GM12872 (cell line): ENCODE measurements around the gene ARSJ.

ENCODE experiments used
- CTCF ChIP-seq: IDR thresholded peaks from 3 replicates; pipeline ENCODE4 v1.5.1; 2011; ENCODE audit warnings: low read depth, mild to moderate bottlenecking, low read length, moderate library complexity; ENCODE audit not compliant: insufficient read depth

ARSJ gene

GRCh38 chr4:113943085-113943484 lies 36.4 kb downstream of the ARSJ start:
- TF ChIP-seq CTCF = no peak

- TF ChIP-seq CTCF = no peak
Measured at GRCh38 chr4:113941836-113942235, 37.6 kb downstream of the ARSJ start.

GRCh38 chr4:113935190-113935589 lies 44.3 kb downstream of the ARSJ start:
- TF ChIP-seq CTCF = no peak

GRCh38 chr4:113921089-113921794 lies 58.2 kb downstream of the ARSJ start:
- TF ChIP-seq CTCF = no peak

GRCh38 chr4:113919611-113920010 lies 59.8 kb downstream of the ARSJ start:
- no peak for TF ChIP-seq CTCF

- TF ChIP-seq CTCF = no peak
Measured at GRCh38 chr4:113919145-113919544, 60.3 kb downstream of the ARSJ start.

GRCh38 chr4:113908829-113909228 lies 70.6 kb downstream of the ARSJ start:
- TF ChIP-seq CTCF = 0 out of 3 replicates have a peak, but pooled peaks have one; percentile 8
